KBM-7 (cell line): ENCODE results near the gene UPF3B.
"Not testable (repeated sequence)": the region's sequence is repeated elsewhere in the genome, so short reads cannot be mapped to it uniquely, and the experiment has no call there.

ENCODE experiments used
- DNase-seq: peaks from one replicate; pipeline ENCODE4 v3.0.0-alpha.2; 2015
- in situ Hi-C: fragments of 300-500 bp; cut with MboI; formaldehyde crosslinking; loops from 2 replicates; pipeline ENCODE4 v1.14.3; 2020; ENCODE audit warnings: low sequenced_read_pairs, low pct_unique_long_range_greater_than_20kb, mixed read lengths

The UPF3B gene

GRCh38 chrX:119833905-119834304, 18.9 kb downstream of the UPF3B start:
- DNase-seq, result no peak
- in situ Hi-C loops, result no loop called here

DNA sequence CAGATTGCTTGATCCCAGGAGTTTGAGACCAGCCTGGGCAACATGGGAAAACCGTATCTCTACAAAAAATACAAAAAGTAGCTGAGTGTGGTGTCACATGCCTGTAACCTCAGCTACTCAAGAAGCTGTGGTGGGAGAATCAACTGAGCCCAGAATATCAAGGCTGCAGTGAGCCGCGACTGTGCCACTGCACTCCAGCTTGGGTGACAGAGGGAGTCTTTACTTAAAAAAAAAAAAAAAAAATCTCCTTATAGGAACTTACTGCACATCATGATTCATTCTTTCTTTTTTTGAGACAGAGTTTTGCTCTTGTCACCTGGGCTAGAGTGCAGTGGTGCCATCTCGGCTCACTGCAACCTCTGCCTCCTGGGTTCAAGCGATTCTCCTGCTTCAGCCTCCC, 24.3 kb downstream of the UPF3B start:
- in situ Hi-C loops, result no loop called here
- no peak for DNase-seq

DNA sequence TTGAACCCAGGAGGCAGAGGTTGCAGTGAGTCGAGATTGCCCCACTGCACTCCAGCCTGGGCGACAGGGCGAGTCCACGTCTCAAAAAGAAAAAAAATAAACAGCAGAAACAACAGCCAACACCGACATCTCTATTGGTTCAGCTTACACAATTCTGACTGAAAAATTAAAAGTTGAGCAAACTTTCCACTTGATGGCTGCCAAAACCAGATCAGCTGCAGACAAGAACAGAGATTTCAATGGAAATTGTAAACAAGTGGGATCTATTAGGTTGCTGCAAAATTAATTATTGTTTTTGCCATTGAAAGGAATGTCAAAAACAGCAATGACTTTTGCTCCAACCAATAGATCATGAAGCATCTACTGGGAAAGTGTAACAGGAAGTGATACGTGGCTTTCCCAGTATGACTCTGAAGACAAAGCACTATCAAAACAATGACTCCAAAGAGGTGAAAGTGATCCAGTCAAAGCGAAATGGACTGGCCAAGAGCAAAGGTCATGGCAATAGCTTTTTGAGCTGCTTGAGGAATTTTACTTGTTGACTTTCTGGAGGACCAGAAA, 26.3 kb downstream of the UPF3B start:
- in situ Hi-C loops, result no loop called here
- DNase-seq, result no peak

GRCh38 chrX:119824221-119824620, 28.5 kb downstream of the UPF3B start:
- in situ Hi-C loops, DNase-seq: not testable (repeated sequence)

DNA sequence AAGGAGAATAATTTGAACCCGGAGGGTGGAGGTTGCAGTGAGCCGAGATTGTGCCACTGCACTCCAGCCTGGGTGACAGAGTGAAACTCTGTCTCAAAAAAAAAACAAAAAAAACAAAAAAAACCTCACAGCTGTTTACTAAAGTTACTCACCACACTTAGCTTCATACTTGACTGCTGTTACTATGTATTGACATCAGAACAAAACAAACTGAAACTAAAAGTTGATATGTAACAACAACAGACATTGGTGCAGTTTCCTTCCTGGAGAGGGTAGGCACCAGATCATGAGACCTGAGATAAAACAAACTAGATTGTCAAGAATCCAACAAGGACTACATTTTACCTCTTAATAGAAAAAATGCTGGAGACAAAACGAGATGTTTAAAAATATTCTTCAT, 31.1 kb downstream of the UPF3B start:
- DNase-seq, in situ Hi-C loops: not testable (repeated sequence)

- DNase-seq, result no peak
- in situ Hi-C loops, result no loop called here
Measured at GRCh38 chrX:119817130-119817690, 35.6 kb downstream of the UPF3B start.

GRCh38 chrX:119816300-119816699, 36.5 kb downstream of the UPF3B start:
- DNase-seq, result no peak
- in situ Hi-C loops, result no loop called here

GRCh38 chrX:119809185-119809666, 43.5 kb downstream of the UPF3B start:
- peak; percentile 70 for DNase-seq
- in situ Hi-C loops, result no loop called here

GRCh38 chrX:119808461-119808860, 44.3 kb downstream of the UPF3B start:
- DNase-seq, in situ Hi-C loops: not testable (repeated sequence)

DNA sequence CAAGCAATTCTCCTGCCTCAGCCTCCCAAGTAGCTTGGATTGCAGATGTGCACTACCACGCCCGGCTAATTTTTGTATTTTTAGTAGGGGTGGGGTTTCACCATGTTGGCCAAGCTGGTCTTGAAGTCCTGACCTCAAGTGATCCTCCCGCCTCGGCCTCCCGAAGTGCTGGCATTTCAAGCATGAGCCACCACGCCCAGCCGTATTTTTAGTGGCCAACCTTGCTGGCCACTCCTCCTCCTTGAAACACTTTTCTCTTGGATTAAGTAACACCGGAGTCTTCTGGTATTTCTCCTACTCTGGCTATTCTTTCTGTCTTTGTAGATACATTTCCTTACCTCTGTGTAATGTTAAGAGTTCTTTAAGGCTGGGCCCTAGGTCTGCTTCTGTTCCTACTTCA, 50.2 kb downstream of the UPF3B start:
- in situ Hi-C loops, result no loop called here
- DNase-seq, result no peak

DNA sequence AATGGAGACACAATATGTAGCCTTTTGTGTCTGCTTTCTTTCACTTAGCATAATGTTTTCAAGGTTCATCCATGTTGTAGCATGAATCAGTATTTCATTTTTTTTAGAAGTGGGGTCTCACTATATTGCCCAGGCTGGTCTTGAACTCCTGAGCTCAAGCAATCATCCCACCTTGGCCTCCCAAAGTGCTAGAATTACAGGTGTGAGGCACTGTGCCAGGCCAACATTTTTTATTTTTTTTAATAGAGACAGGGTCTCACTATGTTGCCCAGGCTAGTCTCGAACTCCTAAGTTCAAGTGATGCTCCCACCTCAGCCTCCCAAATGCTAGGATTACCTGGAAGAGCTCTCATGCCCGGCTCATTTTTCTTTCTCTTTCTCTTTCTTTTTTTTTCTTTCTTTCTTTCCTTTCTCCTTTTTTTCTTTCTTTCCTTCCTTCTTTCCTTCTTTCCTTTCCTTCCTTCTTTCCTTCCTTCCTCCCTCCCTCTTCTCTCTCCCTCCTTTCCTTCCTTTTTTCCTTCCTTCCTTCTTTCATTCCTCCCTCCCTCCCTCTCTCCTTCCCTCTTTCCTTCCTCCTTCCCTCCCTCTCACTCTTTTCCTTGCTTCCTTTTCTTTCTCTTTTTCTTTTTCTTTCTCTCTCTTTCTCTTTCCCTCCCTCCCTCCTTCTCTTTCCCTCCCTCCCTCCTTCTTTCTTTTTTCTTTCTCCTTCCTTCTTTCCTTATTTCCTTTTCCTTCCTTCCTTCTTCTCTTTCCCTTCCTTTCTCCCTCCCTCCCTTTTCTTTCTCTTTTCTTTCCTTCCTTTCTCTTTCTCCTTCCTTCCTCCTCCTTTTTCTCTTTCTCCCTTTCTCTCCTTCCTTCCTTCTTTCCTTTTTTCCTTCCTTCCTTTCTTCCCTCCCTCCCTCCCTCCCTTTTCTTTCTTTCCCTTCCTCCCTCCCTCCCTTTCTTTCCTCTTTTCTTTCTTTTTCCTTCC, 51.2 kb downstream of the UPF3B start:
- no peak for DNase-seq
- in situ Hi-C loops, result no loop called here

GRCh38 chrX:119791437-119792231, 61.1 kb downstream of the UPF3B start, which contains the start of gene RPL39:
TSS of gene RPL39 (minus strand) at chrX:119791630. CDS start at chrX:119791576, 54 bp downstream.
- peak; percentile 97 for DNase-seq
- in situ Hi-C loops, result no loop called here

- in situ Hi-C loops, result no loop called here
- DNase-seq, result peak; percentile 62
Measured at GRCh38 chrX:119790977-119791436, 61.8 kb downstream of the UPF3B start.

DNA sequence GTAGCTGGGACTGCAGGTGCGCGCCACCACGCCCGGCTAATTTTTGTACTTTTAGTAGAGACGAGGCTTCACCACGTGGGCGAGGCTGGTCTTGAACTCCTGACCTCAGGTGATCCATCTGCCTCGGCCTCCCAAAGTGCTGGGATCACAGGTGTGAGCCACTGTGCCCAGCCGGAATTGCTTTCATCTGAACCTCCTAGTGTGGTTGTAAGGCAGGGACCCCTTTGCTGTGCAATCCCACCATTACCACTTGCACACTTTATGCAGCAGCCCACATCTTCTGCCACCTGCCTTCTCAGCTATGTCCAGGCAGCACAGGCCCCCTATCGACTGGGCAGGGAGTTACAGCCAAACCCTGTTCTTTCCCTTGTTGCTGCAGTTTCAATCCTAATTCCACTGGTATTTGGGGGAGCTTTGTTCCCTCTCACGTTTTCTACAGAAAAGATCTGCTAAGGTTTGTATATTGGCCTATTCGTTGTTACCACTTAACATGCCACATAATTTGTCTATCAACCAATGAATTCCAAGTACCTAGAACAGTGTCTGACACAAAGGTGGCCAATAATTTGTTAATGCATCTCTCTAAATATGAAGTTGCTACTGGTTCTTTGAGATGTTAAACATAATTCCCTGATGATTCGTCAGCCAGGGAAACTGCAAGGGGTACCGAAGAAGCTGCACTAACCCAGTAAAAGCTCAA, 67.9 kb downstream of the UPF3B start:
- in situ Hi-C loops, result no loop called here
- DNase-seq, result peak; percentile 83
